ENCODE results near the gene MDFIC.

DNA sequence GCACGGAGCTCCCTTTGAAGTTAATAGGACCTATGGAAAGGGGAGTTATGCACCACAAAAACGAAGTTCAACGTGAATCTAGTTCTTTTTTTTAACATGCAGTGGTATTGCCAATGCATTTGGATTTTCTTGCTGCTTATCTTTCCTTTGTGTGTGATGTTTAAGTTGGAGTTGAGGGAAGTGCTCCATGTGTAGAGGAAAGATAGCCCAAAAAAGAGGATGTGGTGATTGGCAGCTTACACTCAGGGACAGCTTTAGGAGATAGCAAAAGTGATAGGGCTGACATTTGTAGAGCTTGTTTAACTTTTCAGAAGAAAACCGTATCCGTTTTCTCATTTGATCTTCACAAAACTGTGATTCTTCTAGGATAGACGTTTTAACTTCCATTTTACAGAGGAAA lies 101.3 kb downstream of the MDFIC start:
- TF ChIP-seq EP300 (IDR thresholded peaks at IDR 0.05), result no peak
- TF ChIP-seq, protein P1, sequence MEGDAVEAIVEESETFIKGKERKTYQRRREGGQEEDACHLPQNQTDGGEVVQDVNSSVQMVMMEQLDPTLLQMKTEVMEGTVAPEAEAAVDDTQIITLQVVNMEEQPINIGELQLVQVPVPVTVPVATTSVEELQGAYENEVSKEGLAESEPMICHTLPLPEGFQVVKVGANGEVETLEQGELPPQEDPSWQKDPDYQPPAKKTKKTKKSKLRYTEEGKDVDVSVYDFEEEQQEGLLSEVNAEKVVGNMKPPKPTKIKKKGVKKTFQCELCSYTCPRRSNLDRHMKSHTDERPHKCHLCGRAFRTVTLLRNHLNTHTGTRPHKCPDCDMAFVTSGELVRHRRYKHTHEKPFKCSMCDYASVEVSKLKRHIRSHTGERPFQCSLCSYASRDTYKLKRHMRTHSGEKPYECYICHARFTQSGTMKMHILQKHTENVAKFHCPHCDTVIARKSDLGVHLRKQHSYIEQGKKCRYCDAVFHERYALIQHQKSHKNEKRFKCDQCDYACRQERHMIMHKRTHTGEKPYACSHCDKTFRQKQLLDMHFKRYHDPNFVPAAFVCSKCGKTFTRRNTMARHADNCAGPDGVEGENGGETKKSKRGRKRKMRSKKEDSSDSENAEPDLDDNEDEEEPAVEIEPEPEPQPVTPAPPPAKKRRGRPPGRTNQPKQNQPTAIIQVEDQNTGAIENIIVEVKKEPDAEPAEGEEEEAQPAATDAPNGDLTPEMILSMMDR (IDR thresholded peaks at IDR 0.05), result no peak
- TF ChIP-seq POLR2AphosphoS5 (IDR thresholded peaks at IDR 0.05), result no peak
- TF ChIP-seq POLR2A (IDR thresholded peaks at IDR 0.05), result no peak

Measured in sigmoid colon (tissue), 4 donors.